Mammary epithelial cell (primary cell): ENCODE data around the gene CNTN5.

Source experiments
- CTCF ChIP-seq, 2 donors: IDR thresholded peaks in 1 of 2; conservative IDR thresholded peaks in 1 of 2; 2 replicates each; pipeline ENCODE4 v1.5.1; 2011 to 2012; ENCODE audit warnings: inconsistent platforms in 2 of 2, low read length in 2 of 2, mild to moderate bottlenecking in 2 of 2, control low read depth in 1 of 2, low read depth in 1 of 2; ENCODE audit not compliant: insufficient read depth in 1 of 2; ENCODE audit errors: extremely low read depth in 1 of 2
- EZH2 ChIP-seq: IDR thresholded peaks from 2 replicates; pipeline ENCODE4 v1.6.1; 2012; ENCODE audit warnings: low read length, inconsistent platforms, borderline replicate concordance

GRCh38 chr11:99197477-99197876, 176.7 kb downstream of the CNTN5 start:
- TF ChIP-seq EZH2 (no peak), CTCF (conservative IDR thresholded peaks at IDR 0.05 in 1 of 2, IDR thresholded peaks at IDR 0.05 in 1 of 2; ENCODE audit: extremely low read depth in 1 of 2, insufficient read depth in 1 of 2, low read depth in 1 of 2, low read length in 2 of 2) (no peak)
